H1 (cell line): ENCODE data around the gene ACTN4. TPM values are rescaled to one million over a fixed set of nuclear protein-coding genes. Genes with fewer than 3 reads are reported as not detected.

Experiments
- CTCF ChIA-PET: fragments of 300-600 bp; sonication (Branson Sonifier 250); formaldehyde crosslinking; loops from one replicate; lab custom pipeline; 2021; ENCODE audit not compliant: partially characterized antibody; lab: Charles Lee
- POLR2A ChIA-PET: fragments of 300-600 bp; sonication (Branson Sonifier 250); formaldehyde crosslinking; loops from one replicate; lab custom pipeline; 2021; ENCODE audit warnings: inconsistent platforms; ENCODE audit not compliant: partially characterized antibody; lab: Charles Lee
- DNase-seq, 2 experiments: peaks; one replicate each; pipeline versions ENCODE4 v3.0.0 to v3.0.0-alpha.2; 2010 to 2022; ENCODE audit warnings: low spot score in 2 of 2, low read depth in 1 of 2, mixed read lengths in 1 of 2
- FAIRE-seq: peaks from 2 replicates; lab custom pipeline; 2011; peaks lifted over from hg19 to GRCh38; lab: Jason Lieb, UNC
- H2AFZ ChIP-seq: 2 replicates; pipeline ENCODE4 v1.8.1; 2012; ENCODE audit warnings: low read length, inconsistent platforms
- H2AK5ac ChIP-seq: 2 replicates; pipeline ENCODE4 v1.6.1; 2013; ENCODE audit warnings: low read depth, low read length
- H2BK120ac ChIP-seq: replicated peaks from 2 replicates; pipeline ENCODE3; 2013; ENCODE audit warnings: low read depth, low read length, inconsistent platforms
- H2BK12ac ChIP-seq: 2 replicates; pipeline ENCODE4 v1.6.1; 2013; ENCODE audit warnings: low read depth, low read length
- H2BK15ac ChIP-seq: 2 replicates; pipeline ENCODE4 v1.6.1; 2013; ENCODE audit warnings: low read length
- H2BK20ac ChIP-seq: 2 replicates; pipeline ENCODE4 v1.6.1; 2013; ENCODE audit warnings: low read length
- H2BK5ac ChIP-seq: 2 replicates; pipeline ENCODE4 v1.6.1; 2013; ENCODE audit warnings: low read depth, low read length
- H3K14ac ChIP-seq: 2 replicates; pipeline ENCODE4 v1.6.1; 2013; ENCODE audit warnings: inconsistent platforms; ENCODE audit not compliant: insufficient read length
- H3K18ac ChIP-seq: 2 replicates; pipeline ENCODE4 v1.6.1; 2013; ENCODE audit warnings: low read length; ENCODE audit errors: extremely low read depth
- H3K23ac ChIP-seq: 2 replicates; pipeline ENCODE4 v1.6.1; 2013; ENCODE audit warnings: inconsistent platforms; ENCODE audit not compliant: insufficient read length
- H3K23me2 ChIP-seq: 2 replicates; pipeline ENCODE4 v1.6.1; 2013; ENCODE audit warnings: low read depth, low read length
- H3K27ac ChIP-seq: 2 replicates; pipeline ENCODE4 v1.6.1; 2011; ENCODE audit warnings: low read depth, low read length, inconsistent platforms
- H3K27me3 ChIP-seq, 4 experiments: replicated peaks in 1 of 4; 1 replicate in 1 of 4; 2 replicates in 3 of 4; pipeline versions ENCODE4 v1.6.1 to v1.8.1; 2011 to 2013; ENCODE audit warnings: low read length in 3 of 4, mild to moderate bottlenecking in 3 of 4, inconsistent platforms in 2 of 4, mixed read lengths in 2 of 4, moderate library complexity in 1 of 4; ENCODE audit not compliant: control insufficient read depth in 3 of 4, insufficient read depth in 3 of 4; ENCODE audit errors: extremely low read depth in 1 of 4
- H3K36me3 ChIP-seq, 4 experiments: 2 replicates each; pipeline versions ENCODE4 v1.6.1 to v1.8.1; 2011 to 2013; ENCODE audit warnings: mild to moderate bottlenecking in 4 of 4, low read length in 3 of 4, moderate library complexity in 2 of 4, control low read depth in 1 of 4, inconsistent platforms in 1 of 4; ENCODE audit not compliant: insufficient read depth in 4 of 4, control insufficient read depth in 2 of 4
- H3K4ac ChIP-seq: replicated peaks from 2 replicates; pipeline ENCODE3; 2013; ENCODE audit warnings: low read length, low read depth, mixed read lengths, inconsistent platforms; ENCODE audit not compliant: insufficient read length
- H3K4me1 ChIP-seq, 4 experiments: replicated peaks in 1 of 4; 1 replicate in 1 of 4; 2 replicates in 3 of 4; pipeline versions ENCODE4 v1.6.1 to v1.8.1; 2011 to 2013; ENCODE audit warnings: low read length in 3 of 4, inconsistent platforms in 2 of 4, mixed read lengths in 1 of 4; ENCODE audit not compliant: insufficient read depth in 4 of 4, control insufficient read depth in 3 of 4
- H3K4me2 ChIP-seq, 2 experiments: 2 replicates each; pipeline versions ENCODE4 v1.6.1 to v1.8.1; 2011 to 2013; ENCODE audit warnings: low read depth in 2 of 2, low read length in 2 of 2, control low read depth in 1 of 2, inconsistent platforms in 1 of 2, mild to moderate bottlenecking in 1 of 2; ENCODE audit not compliant: insufficient read depth in 1 of 2
- H3K4me3 ChIP-seq, 4 experiments: fragments of 200-600, 300-600 bp in 1 of 4; sonication (generic), shearing (Covaris generic), sonication (Bioruptor Twin) in 1 of 4; 2 replicates each; pipeline versions ENCODE4 v1.5.1 to v1.8.1; 2011 to 2016; ENCODE audit warnings: low read length in 4 of 4, low read depth in 3 of 4, control low read depth in 2 of 4, inconsistent platforms in 2 of 4, mild to moderate bottlenecking in 2 of 4, mixed read lengths in 1 of 4, moderate library complexity in 1 of 4; ENCODE audit not compliant: insufficient read depth in 2 of 4; ENCODE audit errors: extremely low read depth in 1 of 4
- H3K56ac ChIP-seq: replicated peaks from 2 replicates; pipeline ENCODE3; 2013; ENCODE audit warnings: low read depth, mild to moderate bottlenecking, mixed read lengths, low read length, inconsistent platforms; ENCODE audit not compliant: insufficient read length
- H3K79me1 ChIP-seq: 2 replicates; pipeline ENCODE4 v1.6.1; 2013; ENCODE audit warnings: low read depth, low read length, control low read depth
- H3K79me2 ChIP-seq, 2 experiments: 2 replicates each; pipeline versions ENCODE4 v1.6.1 to v1.8.1; 2012 to 2013; ENCODE audit warnings: low read length in 2 of 2, mild to moderate bottlenecking in 2 of 2, inconsistent platforms in 1 of 2; ENCODE audit not compliant: insufficient read depth in 2 of 2, control insufficient read depth in 1 of 2
- H3K9ac ChIP-seq, 4 experiments: replicated peaks in 1 of 4; 1 replicate in 1 of 4; 2 replicates in 3 of 4; pipeline versions ENCODE4 v1.6.1 to v1.8.1; 2011 to 2013; ENCODE audit warnings: low read depth in 3 of 4, low read length in 3 of 4, control low read depth in 2 of 4, mild to moderate bottlenecking in 2 of 4, moderate library complexity in 2 of 4, inconsistent platforms in 1 of 4; ENCODE audit errors: extremely low read depth in 1 of 4
- H3K9me3 ChIP-seq, 2 experiments: 2 replicates each; pipeline versions ENCODE4 v1.6.1 to v1.8.1; 2012 to 2013; ENCODE audit warnings: mild to moderate bottlenecking in 2 of 2, moderate library complexity in 2 of 2, control low read depth in 1 of 2, inconsistent platforms in 1 of 2, low read depth in 1 of 2, low read length in 1 of 2, mixed read lengths in 1 of 2; ENCODE audit not compliant: insufficient read depth in 2 of 2
- H4K20me1 ChIP-seq, 2 experiments: replicated peaks in 1 of 2; 2 replicates each; pipeline versions ENCODE3 to v1.8.1; 2011 to 2013; ENCODE audit warnings: inconsistent platforms in 2 of 2, low read length in 2 of 2, mild to moderate bottlenecking in 1 of 2; ENCODE audit not compliant: insufficient read depth in 2 of 2, control insufficient read depth in 1 of 2
- H4K5ac ChIP-seq: 2 replicates; pipeline ENCODE4 v1.6.1; 2013; ENCODE audit warnings: low read length, low read depth, mixed read lengths, inconsistent platforms; ENCODE audit not compliant: insufficient read length
- H4K8ac ChIP-seq: 2 replicates; pipeline ENCODE4 v1.8.0; 2013; ENCODE audit warnings: mild to moderate bottlenecking, moderate library complexity, low read length, inconsistent platforms; ENCODE audit not compliant: insufficient read depth; ENCODE audit errors: extremely low read depth
- H4K91ac ChIP-seq: replicated peaks from 2 replicates; pipeline ENCODE3; 2013; ENCODE audit warnings: low read length, mixed read lengths, inconsistent platforms; ENCODE audit not compliant: insufficient read length
- CBX5 ChIP-seq: fragments of 300-800, 300-1000 bp; sonication (generic); IDR thresholded peaks from 2 replicates; pipeline ENCODE4 v1.7.1; 2016; ENCODE audit warnings: antibody characterized with exemption, low read length, low read depth
- CBX8 ChIP-seq: fragments of 300-800, 300-1000 bp; sonication (generic); IDR thresholded peaks from 2 replicates; pipeline ENCODE4 v1.7.1; 2016; ENCODE audit warnings: low read depth, low read length, borderline replicate concordance
- CTCF ChIP-seq, 3 experiments: IDR thresholded peaks; 1 replicate in 2 of 3; 2 replicates in 1 of 3; pipeline versions ENCODE4 v1.5.1 to v1.6.1; 2011; ENCODE audit warnings: low read length in 3 of 3, mild to moderate bottlenecking in 3 of 3, inconsistent platforms in 2 of 3, low read depth in 1 of 3, moderate library complexity in 1 of 3; ENCODE audit not compliant: insufficient read depth in 1 of 3; ENCODE audit errors: control extremely low read depth in 1 of 3
- E2F6 ChIP-seq: IDR thresholded peaks from 2 replicates; pipeline ENCODE4 v1.6.1; 2012; ENCODE audit warnings: inconsistent platforms
- EP300 ChIP-seq, 2 experiments: IDR thresholded peaks; 1 replicate in 1 of 2; 2 replicates in 1 of 2; pipeline ENCODE4 v1.6.1; 2011 to 2012; ENCODE audit warnings: low read depth in 2 of 2, low read length in 2 of 2, mild to moderate bottlenecking in 2 of 2, borderline replicate concordance in 1 of 2, inconsistent platforms in 1 of 2, moderate library complexity in 1 of 2
- KDM4A ChIP-seq: IDR thresholded peaks from one replicate; pipeline ENCODE4 v1.7.1; 2012; ENCODE audit warnings: low read depth, mild to moderate bottlenecking, moderate library complexity, low read length, inconsistent platforms; ENCODE audit not compliant: severe bottlenecking
- KDM5A ChIP-seq: fragments of 200-600 bp; IDR thresholded peaks from 2 replicates; pipeline ENCODE4 v1.7.1; 2012; ENCODE audit warnings: mild to moderate bottlenecking, low read length, inconsistent platforms, mixed read lengths
- RAD21 ChIP-seq, 2 experiments: IDR thresholded peaks in 1 of 2; conservative IDR thresholded peaks in 1 of 2; 2 replicates each; pipeline ENCODE4 v1.6.1; 2011; ENCODE audit warnings: low read depth in 2 of 2, low read length in 2 of 2, improper control_type of control experiment in 1 of 2, inconsistent platforms in 1 of 2, mild to moderate bottlenecking in 1 of 2, moderate library complexity in 1 of 2
- SRF ChIP-seq: IDR thresholded peaks from 2 replicates; pipeline ENCODE4 v1.6.1; 2011; ENCODE audit warnings: mild to moderate bottlenecking, low read depth, low read length, moderate library complexity
- WGBS, 2 experiments: shearing (Covaris generic) in 1 of 2; methylation state at CpG; one replicate each; pipeline versions ENCODE4 v1.1.6 to v1.1.7; 2013 to 2015; ENCODE audit warnings: low lambda C conversion rate in 2 of 2, mixed read lengths in 2 of 2, inconsistent platforms in 1 of 2, low coverage in 1 of 2, missing lambda C conversion rate in 1 of 2; ENCODE audit not compliant: insufficient replicate concordance in 2 of 2, insufficient coverage in 1 of 2, insufficient read length in 1 of 2; ENCODE audit errors: extremely low coverage in 1 of 2, missing lambda C conversion rate in 1 of 2; 5-methylcytosine and 5-hydroxymethylcytosine counted together
- polyA plus RNA-seq, 7 experiments: library from polyadenylated mRNA; depleted of rRNA in 3 of 7; stranded (reverse) in 5 of 7; unstranded in 2 of 7; fragments of >200 nt in 5 of 7; fragments of 200-250 nt in 2 of 7; gene quantifications; 1 replicate in 5 of 7; 2 replicates in 1 of 7; 4 replicates in 1 of 7; pipeline versions ENCODE4 v1.2.1 to v1.2.3, GENCODE V29; 2011 to 2013; ENCODE audit warnings: missing spikeins in 2 of 7, mixed read lengths in 2 of 7
- total RNA-seq: library from RNA; stranded (reverse); fragmentation: NEBNext Ultra II Directional; extraction: Animal tissue kit (Norgen Biotek cat#: 25700); gene quantifications from 2 replicates; pipeline ENCODE4 v1.2.1, GENCODE V29; 2021

The ACTN4 gene
- total and polyA plus RNA-seq, 2 of the 8 experiments (the other 6 are each of a cell fraction or from before 2014, with no cell fraction given): 211 to 520 TPM

GRCh38 chr19:38654628-38655055 is 7.2 kb downstream of the ACTN4 start:
- H3K27me3 ChIP-seq: no peaks in the 10 kb centered on the region
- peaks cover 26 to 45% of the 10 kb centered on the region in 2 experiments for H4K20me1 ChIP-seq
- H3K4ac ChIP-seq: peak overlapping the region; percentile 61
- no peak overlapping the region for H3K27ac ChIP-seq
- 49% methylated on average over 6 of the region's 6 CpGs; no CpG with 5 or more reads in 1 of the 2 experiments for WGBS, 2 experiments
- no peak overlapping the region for H3K56ac ChIP-seq
- peak overlapping the region; percentile 19 to 62; a peak in 3 of 4 replicates for H3K4me2 ChIP-seq
- no peak overlapping the region for H3K14ac ChIP-seq
- H2BK5ac ChIP-seq: 0 out of 2 replicates have a peak overlapping the region, but pooled peaks have one; percentile 30
- no peak overlapping the region for H3K9ac ChIP-seq
- H3K79me1 ChIP-seq: peaks cover 16% of the 10 kb centered on the region
- H3K4me3 ChIP-seq: peak overlapping the region in 1 of 4 experiments; percentile 22; a peak in 1 of 8 replicates
- peak overlapping the region; percentile 70; the same call in 1 of the 2 replicates for H2BK12ac ChIP-seq
- H2BK120ac ChIP-seq: no peak overlapping the region
- CTCF ChIA-PET: no interaction called here
- no peak overlapping the region for H2AK5ac ChIP-seq
- no peak overlapping the region for H4K8ac ChIP-seq
- H3K79me2 ChIP-seq: peaks cover 45 to 100% of the 10 kb centered on the region in 2 experiments
- H3K36me3 ChIP-seq: peaks cover 0 to 4% (median 0%) of the 10 kb centered on the region in 4 experiments; a peak in 1 of 8 replicates
- peaks cover 17 to 34% (median 28%) of the 10 kb centered on the region in 4 experiments for H3K4me1 ChIP-seq
- H3K23me2 ChIP-seq: peaks cover under 1% of the 10 kb centered on the region; the same call in 1 of the 2 replicates
- H3K18ac ChIP-seq: no peak overlapping the region
- no peak overlapping the region for H3K23ac ChIP-seq
- no peak for FAIRE-seq
- no peak for DNase-seq
- no peak overlapping the region for H2BK15ac ChIP-seq
- no peak overlapping the region for H4K5ac ChIP-seq
- H4K91ac ChIP-seq: no peak overlapping the region
- POLR2A ChIA-PET: interaction anchor here (17.9 to 21.5 kb wide), 2 partner anchors 10 to 31 kb away, joined by 374 to 495 read pairs; no protein-coding TSS in a partner anchor
- no peak overlapping the region for H2BK20ac ChIP-seq
- no peak overlapping the region for H2AFZ ChIP-seq
- no peaks in the 10 kb centered on the region for H3K9me3 ChIP-seq
- TF ChIP-seq RAD21 (IDR thresholded peaks at IDR 0.05 in 1 of 2, conservative IDR thresholded peaks at IDR 0.05 in 1 of 2; ENCODE audit: low read depth in 2 of 2, low read length in 2 of 2) (no peak), CTCF (IDR thresholded peaks at IDR 0.05; ENCODE audit: control extremely low read depth in 1 of 3, insufficient read depth in 1 of 3, low read depth in 1 of 3, low read length in 3 of 3) (no peak), E2F6 (no peak), SRF (no peak), CBX8 (no peak), KDM4A (no peak), KDM5A (no peak), CBX5 (no peak), EP300 (IDR thresholded peaks at IDR 0.05; ENCODE audit: borderline replicate concordance in 1 of 2, low read depth in 2 of 2, low read length in 2 of 2) (no peak)
